ENCODE data around the gene CDC42BPA.
A peak's percentile ranks its signal among the peaks of the same experiment; 100 is the strongest.

Gene CDC42BPA

DNA sequence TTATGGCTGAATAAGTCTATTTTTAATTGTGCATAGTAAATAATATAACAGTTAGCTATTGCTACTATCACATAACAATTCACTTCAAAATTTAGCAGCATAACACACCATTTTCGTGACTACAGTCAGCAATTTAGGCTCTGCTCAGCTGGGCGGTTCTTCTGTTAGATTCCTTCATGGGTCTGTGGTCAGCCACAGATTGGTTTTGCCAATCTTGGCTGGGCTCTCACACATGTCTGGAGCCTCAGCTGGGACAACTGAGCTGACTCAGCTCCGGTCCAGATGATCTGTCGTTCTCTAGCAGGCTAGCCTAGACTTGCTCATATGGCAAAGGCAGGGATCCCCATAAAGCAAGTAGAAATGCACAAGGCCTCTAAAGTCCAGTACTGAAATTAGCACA is 15.1 kb upstream of the CDC42BPA start:
- no peak for DNase-seq

DNA sequence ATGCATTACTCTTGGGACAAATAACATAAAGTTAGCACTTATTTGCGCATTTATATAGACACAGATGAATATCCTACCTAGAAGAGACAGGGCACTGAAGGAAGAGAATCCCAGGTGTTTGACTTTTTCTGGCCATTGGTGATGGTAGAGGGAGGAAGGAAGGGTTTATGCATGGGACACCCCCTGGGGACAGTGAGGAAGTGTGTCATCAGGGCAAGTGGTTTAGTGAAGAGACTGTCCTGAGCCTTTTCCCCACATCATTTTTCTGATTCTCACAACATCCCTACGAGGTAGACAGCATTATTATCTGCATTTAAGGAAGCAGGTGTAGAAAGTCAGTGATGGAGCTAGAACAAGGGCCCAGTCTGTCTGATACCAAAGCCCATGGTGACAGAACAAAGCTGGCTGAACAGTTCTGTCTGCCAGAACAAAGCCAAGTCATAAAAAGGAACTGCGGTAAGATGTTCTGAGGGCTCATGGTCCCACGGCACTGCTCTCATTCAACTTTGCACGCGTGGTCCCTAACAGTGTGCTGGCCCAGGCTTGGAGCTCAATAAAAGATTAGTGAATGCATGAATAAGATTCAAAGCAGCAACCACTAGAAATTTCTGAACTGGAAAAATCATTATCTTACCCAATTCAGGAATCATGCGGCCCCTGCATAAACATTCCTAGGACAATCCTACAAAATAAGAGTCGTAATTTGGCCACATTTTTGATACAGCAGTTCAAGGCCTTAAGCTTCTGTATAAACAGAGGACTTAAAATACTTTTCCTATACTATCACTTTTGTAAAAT is 12.2 kb upstream of the CDC42BPA start:
- no peak for DNase-seq

DNA sequence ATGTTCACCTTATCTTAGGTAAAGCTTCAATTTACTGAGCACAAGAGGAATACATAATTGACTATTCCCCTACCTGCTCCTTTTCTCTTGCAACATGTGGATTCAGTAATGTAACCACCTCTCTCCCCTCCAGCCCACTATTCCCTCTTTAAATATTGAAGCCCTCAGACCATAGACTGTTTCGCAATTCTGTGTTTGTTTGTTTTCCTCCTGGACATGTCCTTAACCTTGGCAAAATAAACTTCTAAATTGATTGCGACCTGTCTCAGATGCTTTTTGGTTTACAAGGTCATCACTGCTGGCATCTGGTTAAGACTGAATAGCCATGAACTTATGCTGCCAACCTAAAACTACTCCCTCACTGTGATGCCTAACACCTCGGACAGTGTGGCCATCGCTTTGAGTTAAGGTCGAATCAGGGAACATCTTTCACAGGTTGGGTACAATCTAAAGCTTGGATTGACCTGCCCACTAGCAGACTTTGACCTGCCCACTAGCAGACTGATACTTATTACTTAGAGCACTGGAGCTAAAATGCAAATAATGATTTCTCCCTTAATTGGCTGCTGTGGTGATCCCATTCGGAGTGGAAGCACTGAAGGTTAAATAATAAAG is 10.2 kb upstream of the CDC42BPA start:
- no peak for DNase-seq

DNA sequence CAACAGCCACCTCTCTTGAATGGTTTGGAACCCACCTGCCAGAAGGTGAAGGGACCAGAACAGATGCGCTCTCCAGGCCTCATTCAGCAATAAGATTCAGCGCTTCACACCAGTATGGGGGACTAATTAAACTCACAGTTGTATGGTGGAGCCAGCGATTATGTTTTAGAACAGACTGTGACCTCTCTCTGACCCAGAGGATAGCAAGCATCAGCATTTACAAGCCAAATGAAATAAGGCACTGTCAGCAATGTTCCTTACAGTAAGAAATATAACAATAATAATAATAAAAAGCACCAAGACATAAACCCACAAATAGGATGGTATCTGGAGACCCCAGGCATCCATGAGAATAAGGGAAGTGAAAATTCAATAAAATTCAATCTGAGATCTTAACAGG is 6.9 kb upstream of the CDC42BPA start:
- DNase-seq, result no peak

DNA sequence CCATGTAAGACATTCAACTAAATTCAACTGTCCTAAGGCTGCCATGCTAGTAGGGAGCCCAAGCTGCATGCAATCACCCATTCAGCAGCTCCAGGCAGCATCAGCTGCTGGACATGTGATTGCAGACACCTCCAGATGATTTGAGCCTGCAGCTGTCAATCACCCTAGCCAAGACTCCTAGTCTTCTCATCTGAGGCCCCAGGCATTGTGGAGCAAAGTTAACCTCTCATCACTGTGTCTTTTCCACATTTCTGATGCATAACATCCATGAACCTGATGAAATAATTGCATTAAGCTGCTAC is 5.6 kb upstream of the CDC42BPA start:
- no peak for DNase-seq

DNA sequence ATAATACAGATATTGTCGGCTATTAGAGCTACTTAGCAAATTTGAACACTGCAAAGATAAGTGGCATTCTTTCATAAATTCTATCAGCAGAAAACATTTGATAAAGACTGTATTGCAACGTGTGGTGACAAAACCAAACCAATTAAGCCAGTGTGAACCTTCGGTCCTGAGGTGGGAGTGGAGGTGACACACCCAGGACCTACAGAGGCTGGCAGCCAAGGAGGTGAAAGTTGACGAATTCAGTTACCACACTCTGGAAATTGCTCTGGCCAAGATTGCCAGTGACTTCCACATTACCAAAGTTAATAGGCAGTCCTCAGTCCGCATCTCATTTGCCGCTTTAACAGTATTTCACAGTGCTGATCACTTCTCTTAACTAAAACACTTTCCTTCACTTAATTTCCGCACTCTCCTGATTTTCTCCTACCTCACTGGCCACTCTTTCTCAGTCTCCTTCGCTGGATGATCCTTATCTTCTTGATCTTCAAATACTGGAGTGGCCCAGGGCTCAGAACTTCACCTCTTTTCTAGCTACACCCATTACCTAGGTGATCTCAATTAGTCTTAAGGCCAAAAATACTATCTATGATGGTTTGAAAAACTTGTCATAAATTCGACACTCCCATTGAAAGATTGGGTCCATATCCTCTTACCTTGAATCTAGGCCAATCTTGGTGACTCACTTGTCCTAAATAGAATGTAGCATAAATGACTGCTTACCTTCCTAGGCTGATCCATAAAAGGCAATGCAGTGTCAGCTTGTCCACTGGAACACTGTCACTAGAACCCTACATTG is 5.1 kb upstream of the CDC42BPA start:
- no peak for DNase-seq

DNA sequence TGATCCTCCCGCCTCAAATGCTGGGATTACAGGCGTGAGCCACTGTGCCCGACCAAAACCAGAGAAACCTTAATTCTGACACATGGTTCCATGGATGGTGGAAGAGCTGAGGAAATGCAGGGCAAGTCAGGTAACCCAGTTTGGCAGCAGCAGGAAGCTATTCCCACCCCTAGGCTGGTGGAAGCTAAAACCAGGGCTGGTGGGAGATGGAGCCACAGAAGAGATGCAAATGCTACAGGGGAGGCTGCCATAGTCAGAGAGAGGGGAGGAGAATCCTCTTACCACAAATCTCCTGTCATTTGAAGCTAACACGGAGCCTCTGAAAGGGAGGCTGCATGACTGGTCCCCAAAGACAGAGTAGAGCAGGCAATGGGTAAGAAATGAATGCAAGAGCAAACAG is 4.1 kb upstream of the CDC42BPA start:
- DNase-seq, result no peak

DNA sequence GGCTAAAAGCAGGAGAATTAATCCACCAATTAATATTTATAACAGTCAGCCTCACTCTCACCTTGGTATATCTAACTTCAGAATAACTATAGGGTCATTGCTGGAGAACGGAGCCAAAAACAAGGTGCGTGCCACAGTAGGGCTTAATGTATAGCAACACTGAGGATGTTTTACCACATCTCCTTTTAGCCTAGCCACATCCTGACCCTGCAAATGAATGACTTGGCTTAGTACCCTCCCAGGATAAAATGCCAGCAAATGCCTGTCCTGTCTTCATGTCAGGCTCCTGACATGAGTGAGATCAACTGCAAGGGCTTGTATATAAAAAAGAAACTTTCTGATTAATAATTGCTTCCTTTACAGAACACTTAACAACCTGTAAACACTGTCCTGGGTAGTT is 2.7 kb upstream of the CDC42BPA start:
- peak; percentile 31 for DNase-seq

DNA sequence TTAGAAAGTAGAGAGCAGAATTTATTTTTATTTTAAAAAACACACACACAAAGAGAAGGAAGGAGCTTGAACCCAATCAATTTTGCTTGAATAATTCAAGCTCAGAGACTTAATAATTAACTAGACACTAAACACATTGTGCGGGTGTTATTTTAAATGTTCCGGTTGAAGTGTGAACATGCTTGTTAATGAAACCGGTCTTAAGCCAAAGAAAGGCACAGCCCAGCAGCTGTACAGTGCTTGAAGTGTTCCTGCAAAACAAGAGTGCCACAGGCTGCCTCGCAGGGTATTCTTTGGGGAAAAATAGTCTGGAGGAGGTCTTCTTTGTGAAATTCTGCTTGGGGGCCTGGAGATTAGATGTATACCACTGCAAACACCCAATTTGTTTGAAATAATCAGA is 2.2 kb upstream of the CDC42BPA start:
- DNase-seq, result peak; percentile 80

DNA sequence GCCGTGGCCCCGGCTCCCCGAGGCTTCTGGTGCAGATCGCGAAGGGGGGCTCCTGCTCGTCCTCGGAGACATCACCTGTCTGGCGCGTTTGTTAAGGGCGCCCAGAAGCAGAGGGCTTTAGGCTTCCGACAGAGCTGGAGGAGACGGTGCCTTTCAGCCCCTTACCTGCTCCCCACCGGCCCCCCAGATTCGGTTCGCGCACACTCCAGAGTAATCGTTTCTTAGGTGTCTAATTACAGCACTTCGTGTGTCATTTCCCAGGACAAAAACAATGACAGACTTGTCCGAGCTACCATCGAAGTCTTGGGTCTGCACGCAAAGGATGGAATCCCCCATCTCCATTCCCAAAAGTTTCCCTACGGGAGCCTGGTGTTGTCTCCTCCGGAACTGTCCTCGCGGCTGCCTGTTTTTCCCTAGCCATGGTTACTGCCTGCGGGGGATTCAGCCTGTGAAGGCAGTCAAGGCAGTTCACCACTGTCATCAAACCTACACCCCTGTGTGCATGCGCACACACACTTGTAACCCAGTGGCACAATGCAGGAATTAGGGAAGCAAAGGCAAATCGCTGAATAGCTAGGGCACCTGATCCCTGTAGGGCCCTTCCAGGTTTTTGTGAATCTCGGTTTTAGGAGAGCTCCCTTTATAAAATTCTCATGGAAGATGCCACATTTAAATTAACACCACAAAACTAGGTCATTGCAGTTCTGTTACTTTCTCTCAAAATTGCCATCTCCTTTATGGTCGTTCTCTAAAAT is 738 bp upstream of the CDC42BPA start:
- peak; percentile 86 for DNase-seq

DNA sequence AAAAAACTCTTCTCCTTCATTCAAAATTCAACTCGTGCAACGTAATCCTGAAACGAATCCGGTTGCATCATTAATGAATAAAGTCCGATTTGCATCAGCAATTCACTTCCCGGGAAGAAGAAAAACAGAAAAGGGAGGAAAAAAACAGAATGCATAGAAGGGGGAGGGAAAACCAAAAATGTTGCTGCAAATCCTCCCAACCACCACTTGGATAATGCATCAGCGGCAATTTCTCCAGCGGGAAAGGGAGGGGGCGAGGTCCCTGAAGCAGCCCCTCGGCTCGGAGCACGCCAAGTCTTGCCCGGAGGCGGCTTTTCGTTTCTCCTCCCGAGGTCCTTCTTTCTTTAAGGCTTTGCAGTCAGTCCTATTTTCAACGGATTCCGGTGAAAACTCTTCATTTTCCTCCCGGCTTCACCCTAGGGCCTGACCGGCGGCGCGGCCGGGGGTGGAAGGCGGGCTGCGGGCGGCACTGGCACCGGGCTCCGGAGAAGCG is 723 bp downstream of the CDC42BPA start:
- peak; percentile 75 for DNase-seq

DNA sequence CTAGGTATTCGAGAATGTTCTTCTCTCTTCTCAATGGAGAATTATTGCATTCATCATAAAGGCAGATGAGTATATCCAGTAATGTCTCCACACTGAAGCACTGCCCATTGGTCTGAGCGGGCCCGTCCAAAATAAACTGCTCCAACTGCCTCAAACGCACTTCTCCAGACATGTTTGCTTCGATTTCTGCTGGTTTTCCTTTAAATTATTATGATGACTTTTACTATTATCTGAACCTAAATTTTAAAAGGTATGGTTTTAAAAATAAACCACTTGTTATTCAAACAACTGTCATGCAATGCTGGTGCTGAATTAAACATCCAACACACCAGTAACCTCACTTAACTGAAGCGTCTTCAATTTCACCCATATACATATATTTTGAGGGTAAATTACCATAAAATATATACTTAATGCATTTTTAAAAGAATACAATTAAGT is 1.3 kb downstream of the CDC42BPA start:
- peak; percentile 46 for DNase-seq

DNA sequence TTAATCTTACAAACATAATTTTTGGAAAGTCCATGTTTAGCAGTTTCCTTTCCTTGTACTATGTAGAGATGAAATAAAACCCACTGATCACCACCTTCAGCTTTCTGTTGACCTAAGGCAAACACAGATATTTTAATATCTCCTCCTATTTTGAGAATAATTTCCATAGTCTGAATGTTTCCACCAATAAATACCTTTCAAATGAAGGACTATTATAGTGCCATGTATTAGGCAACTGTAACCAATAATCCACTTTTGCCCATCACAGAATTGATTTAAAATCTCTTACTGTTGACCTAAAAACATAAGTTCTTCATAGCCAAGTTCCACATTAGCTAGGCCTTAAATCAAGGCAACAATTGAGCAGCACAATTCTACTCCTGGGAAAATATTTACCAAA is 1.8 kb downstream of the CDC42BPA start:
- peak; percentile 60 for DNase-seq

DNA sequence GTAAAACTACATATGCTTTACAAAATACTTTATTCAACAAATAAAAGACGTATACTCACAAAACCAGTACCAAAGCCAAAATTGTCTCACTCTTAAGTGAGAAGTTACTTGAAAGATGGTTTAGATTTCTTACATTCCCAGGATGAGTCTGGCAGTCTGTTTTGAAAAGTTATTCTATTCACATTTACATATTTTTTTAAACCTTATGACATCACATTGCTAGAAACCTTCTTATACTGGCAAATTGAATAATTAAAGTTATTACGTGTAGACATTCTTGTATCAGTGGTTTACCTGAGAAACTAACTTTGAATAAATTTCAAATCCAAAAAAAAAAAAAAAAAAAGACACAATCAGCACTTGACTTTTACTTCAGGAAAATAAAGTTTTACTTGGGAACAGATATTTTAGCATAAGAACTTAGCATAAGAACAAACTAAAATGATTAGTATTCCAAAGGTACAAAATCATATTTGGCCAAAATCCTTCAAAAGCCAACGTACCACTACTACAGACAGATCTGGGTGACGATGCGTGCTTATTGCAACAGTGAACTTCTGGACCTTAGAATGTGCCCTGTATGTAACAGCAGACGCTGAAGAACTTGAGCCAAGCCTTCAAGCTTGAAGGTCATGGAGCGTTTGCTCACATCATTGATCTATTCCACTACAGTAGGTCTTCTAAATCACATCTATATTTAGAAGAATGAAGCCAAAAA is 2.5 kb downstream of the CDC42BPA start:
- peak; percentile 59 for DNase-seq

DNA sequence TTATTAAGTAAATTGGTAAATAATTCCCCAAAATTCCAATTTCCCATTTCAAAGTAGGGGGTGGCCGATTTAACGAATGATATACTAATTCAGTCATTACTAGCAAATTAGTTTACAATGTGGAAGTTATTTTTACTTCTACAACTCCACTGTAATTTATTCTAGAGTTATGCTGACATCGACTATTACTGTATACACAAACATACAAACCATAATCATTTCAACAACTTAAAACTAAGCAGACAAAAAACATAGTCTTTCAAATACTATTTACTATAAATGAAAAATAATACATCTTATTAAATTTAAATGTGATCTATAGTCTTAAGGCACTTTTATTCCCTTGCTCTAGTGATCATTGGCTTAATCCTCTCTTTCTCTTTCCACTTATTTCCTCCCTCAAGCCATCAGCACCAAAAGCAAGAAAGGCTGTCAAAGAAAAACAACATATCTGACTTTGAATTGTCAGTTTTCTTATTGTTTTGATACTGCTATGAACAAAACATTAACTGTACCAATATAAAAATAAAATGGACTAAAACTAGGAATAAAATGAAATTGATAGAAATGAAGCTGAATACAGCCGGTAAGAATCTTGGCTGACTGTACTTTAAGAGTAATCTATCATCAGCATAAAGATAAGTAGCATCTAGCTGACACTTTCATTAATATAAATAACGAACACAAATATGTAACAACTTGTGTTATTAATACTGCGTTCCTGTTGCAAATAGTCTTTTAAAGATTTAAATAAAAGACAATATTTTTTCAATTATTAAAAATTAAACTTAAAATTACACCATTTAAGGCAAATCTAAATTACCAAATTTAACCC is 4.1 kb downstream of the CDC42BPA start:
- no peak for DNase-seq

DNA sequence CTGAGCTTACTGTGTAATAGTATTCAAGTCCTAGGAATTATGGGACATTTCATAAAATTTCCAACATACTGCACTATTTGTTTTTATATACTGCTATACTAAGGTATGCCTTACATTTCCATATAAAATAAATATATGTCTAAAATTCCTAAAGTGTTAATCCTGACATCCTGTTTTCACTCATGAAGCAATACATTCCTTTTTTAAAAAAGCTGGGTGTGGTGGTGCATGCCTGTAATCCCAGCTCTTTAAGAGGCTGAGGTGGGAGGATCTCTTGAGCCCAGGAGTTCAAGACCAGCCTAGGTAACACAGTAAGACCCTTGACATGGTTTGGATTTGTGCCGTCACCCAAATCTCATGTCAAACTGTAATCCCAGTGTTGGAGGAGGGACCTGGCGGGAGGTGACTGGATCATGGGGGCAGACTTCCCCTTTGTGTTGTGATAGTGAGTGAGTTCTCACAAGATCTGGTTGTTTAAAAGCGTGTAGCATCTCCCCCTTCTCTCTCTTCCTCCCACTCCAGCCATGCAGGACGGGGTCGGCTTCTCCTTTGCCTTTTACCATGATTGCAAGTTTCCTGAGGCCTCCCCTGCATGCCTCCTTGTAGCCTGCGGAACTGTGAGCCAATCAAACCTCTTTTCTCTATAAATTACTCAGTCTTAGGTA is 5.8 kb downstream of the CDC42BPA start:
- DNase-seq, result no peak

DNA sequence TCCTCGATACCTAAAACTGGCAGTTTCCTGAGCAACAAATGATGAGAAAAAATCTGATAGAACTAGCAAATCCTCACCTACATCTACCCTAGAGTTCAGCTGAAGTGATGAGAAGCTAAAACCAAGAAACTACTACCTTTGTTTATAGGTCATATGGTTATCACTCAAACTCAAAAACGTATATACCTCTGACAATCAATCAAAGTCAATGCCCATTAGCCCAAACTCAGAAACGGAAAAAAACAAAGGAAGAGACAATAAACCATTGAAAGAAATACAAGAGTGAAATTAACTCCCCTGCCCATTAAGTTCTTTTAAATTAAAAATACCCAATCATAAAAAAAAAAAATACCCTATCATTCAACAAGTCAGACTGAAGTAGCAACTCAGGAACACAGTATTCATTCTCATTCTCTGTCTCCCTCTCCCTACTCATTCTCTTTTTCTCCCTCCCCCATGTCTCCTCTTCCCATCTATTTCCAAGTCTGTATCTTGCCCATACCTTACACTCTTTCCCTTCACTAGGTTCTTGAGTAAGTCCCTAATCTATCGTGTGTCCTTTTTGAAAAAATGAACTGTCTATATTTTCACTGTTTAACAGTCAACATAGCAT is 6.8 kb downstream of the CDC42BPA start:
- no peak for DNase-seq

DNA sequence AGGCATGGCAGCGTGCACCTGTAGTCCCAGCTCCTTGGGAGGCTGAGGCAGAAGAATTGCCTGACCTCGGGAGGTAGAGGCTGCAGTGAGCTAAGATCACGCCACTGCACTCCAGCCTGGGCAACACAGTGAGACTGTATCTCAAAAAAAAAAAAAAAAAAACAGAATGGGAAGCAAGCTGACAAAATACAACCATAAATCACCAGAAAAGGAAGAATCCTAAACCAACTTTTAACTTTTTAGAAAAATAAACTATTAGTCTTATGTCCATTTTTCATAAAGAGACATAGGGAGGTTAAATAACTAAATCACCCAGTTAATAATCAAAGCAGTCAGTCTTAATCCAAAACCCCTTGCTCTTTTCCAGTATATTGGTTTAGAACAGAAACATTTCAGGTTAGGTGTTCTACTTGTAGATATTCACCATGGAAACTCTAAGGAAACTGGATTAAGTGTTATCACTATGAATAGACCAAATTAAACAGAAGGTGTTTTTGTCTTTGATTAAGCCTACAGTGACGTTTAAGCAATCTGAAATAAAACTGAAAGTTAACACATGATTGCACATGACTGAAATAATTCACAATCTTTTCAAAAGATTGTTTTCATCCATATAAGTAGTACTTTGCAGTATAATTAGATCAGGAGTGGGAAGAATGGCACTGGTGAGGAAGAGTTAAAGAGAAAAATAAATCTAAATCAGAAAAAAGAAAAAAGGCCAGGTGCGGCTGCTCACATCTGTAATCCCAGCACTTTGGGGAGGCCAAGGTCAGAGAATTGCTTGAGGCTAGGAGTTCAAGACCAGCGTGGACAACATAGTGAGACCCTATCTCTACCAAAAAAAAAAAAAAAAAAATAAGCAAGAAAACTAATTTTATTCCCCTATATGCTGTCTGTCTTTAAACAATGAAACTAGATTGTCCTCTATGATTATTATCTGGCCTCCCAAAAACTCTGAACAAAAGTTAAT is 9.6 kb downstream of the CDC42BPA start:
- DNase-seq, result no peak

DNA sequence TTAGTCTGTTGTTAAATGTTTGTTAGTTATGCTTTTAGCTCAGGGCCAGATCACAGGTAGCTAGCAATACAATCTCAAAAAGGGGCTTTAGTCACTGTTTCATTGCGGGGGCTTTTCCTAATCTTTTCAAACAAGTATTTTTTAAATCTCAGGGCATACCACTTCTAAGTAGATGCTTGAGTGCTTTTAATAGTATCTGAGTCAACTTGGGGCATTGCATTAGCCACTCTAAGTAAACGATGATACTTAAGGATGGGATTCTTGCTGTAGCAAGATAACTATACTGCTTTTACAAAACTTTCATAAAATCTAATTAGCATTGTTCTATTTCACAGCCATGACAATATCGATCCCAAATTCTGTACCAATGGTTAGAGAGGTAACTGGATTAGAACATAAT is 11.6 kb downstream of the CDC42BPA start:
- DNase-seq, result peak; percentile 23
